K562 (cell line): ENCODE measurements around the gene CFDP1. TPM values are rescaled to one million over a fixed set of nuclear protein-coding genes. Genes with fewer than 3 reads are reported as not detected.

ENCODE experiments used
- ATAC-seq: fragments of 200-7000 bp; cut with Tn5 transposase; 3 replicates; pipeline ENCODE4 v1.9.1; 2020; ENCODE audit warnings: moderate library complexity
- BruUV-seq: library from RNA; stranded (reverse); fragments of 400-500 nt; replicated peaks from 2 replicates; lab custom pipeline; 2021; lab: Mats Ljungman, UMichigan
- CTCF ChIA-PET: fragments of 300-600 bp; formaldehyde crosslinking; extraction: SDS; loops from one replicate; lab custom pipeline; 2021; ENCODE audit warnings: low intra/inter-chr PET ratio; lab: Yijun Ruan, JAX
- POLR2A ChIA-PET: fragments of 300-600, 350-650 bp; sonication (Branson Sonifier 250); formaldehyde crosslinking; extraction: SDS; loops from one replicate; lab custom pipeline; 2021; ENCODE audit warnings: antibody characterized with exemption, inconsistent platforms; lab: Yijun Ruan, JAX
- DNase-seq, 4 experiments: peaks; one replicate each; pipeline versions ENCODE4 v3.0.0 to v3.0.0-alpha.2; 2011 to 2018; ENCODE audit warnings: low spot score in 3 of 4, mixed read lengths in 3 of 4; ENCODE audit errors: extremely low read depth in 1 of 4
- FAIRE-seq: peaks from 2 replicates; lab custom pipeline; 2011; peaks lifted over from hg19 to GRCh38; lab: Jason Lieb, UNC
- H2AFZ ChIP-seq: 2 replicates; pipeline ENCODE4 v1.6.0; 2011; ENCODE audit warnings: low read depth, low read length, control low read depth, inconsistent platforms
- H3K27ac ChIP-seq: fragments of 200-600 bp; 3 replicates; pipeline ENCODE4 v1.8.0; 2011; ENCODE audit warnings: low read depth, mild to moderate bottlenecking, control low read depth, inconsistent platforms, low read length, moderate library complexity, mixed read lengths; ENCODE audit errors: extremely low read depth
- H3K27me3 ChIP-seq, 2 experiments: fragments of 300-600 bp in 1 of 2; 2 replicates in 1 of 2; 3 replicates in 1 of 2; pipeline versions ENCODE4 v1.6.0 to v1.8.0; 2011; ENCODE audit warnings: inconsistent platforms in 2 of 2, low read length in 2 of 2, mild to moderate bottlenecking in 1 of 2, mixed read lengths in 1 of 2, moderate library complexity in 1 of 2; ENCODE audit not compliant: control insufficient read depth in 2 of 2, insufficient read depth in 2 of 2
- H3K36me3 ChIP-seq: fragments of 300-600 bp; 3 replicates; pipeline ENCODE4 v1.8.0; 2011; ENCODE audit warnings: mild to moderate bottlenecking, low read length, inconsistent platforms; ENCODE audit not compliant: control insufficient read depth, insufficient read depth
- H3K4me1 ChIP-seq, 2 experiments: fragments of 200-600 bp in 1 of 2; replicated peaks in 1 of 2; 2 replicates in 1 of 2; 3 replicates in 1 of 2; pipeline versions ENCODE4 v1.5.1 to v1.8.0; 2011; ENCODE audit warnings: inconsistent platforms in 2 of 2, low read length in 2 of 2, mild to moderate bottlenecking in 1 of 2, mixed read lengths in 1 of 2, moderate library complexity in 1 of 2; ENCODE audit not compliant: control insufficient read depth in 2 of 2, insufficient read depth in 2 of 2
- H3K4me2 ChIP-seq: 2 replicates; pipeline ENCODE4 v1.6.1; 2011; ENCODE audit warnings: low read length, control low read depth, inconsistent platforms, mixed read lengths; ENCODE audit not compliant: insufficient read depth
- H3K4me3 ChIP-seq: fragments of 200-600 bp; sonication (generic), shearing (Covaris generic); 2 replicates; pipeline ENCODE4 v1.5.1; 2016; ENCODE audit warnings: control low read depth, inconsistent platforms
- H3K79me2 ChIP-seq: fragments of 200-600 bp; 3 replicates; pipeline ENCODE4 v1.8.0; 2011; ENCODE audit warnings: low read length, inconsistent platforms; ENCODE audit not compliant: control insufficient read depth, insufficient read depth
- H3K9ac ChIP-seq, 2 experiments: 2 replicates each; pipeline versions ENCODE4 v1.6.0 to v1.6.1; 2011; ENCODE audit warnings: low read depth in 2 of 2, low read length in 2 of 2, control low read depth in 1 of 2, inconsistent platforms in 1 of 2, mild to moderate bottlenecking in 1 of 2, mixed read lengths in 1 of 2; ENCODE audit not compliant: insufficient read depth in 1 of 2
- H3K9me1 ChIP-seq: one replicate; pipeline ENCODE4 v1.6.0; 2011; ENCODE audit warnings: inconsistent platforms, mild to moderate bottlenecking, low read length, moderate library complexity; ENCODE audit not compliant: control insufficient read depth, insufficient read depth
- H3K9me3 ChIP-seq: replicated peaks from 2 replicates; pipeline ENCODE4 v1.5.1; 2011; ENCODE audit warnings: low read depth, low read length, inconsistent platforms; ENCODE audit not compliant: control insufficient read depth, insufficient read depth
- H4K20me1 ChIP-seq: replicated peaks from 2 replicates; pipeline ENCODE4 v1.6.1; 2011; ENCODE audit warnings: low read length, inconsistent platforms, mixed read lengths; ENCODE audit not compliant: control insufficient read depth, insufficient read depth
- EWSR1 ChIP-seq: fragments of 450-650 bp; IDR thresholded peaks from 2 replicates; pipeline ENCODE4 v1.6.1; 2018; ENCODE audit warnings: borderline replicate concordance, mild to moderate bottlenecking, low read depth, moderate library complexity; ENCODE audit not compliant: partially characterized antibody
- KDM1A ChIP-seq, 2 experiments: fragments of 450-650 bp; IDR thresholded peaks; 2 replicates each; pipeline ENCODE4 v1.6.1; 2016; ENCODE audit warnings: mild to moderate bottlenecking in 2 of 2
- LCOR ChIP-seq: sonication (generic); formaldehyde crosslinking; IDR thresholded peaks from 2 replicates; pipeline ENCODE4 v1.8.0; 2022; ENCODE audit warnings: mild to moderate bottlenecking, missing genetic modification reagents
- RBFOX2 ChIP-seq: fragments of 200-400 bp; formaldehyde crosslinking; IDR thresholded peaks from 2 replicates; pipeline ENCODE4 v1.6.1; 2017; ENCODE audit warnings: low read depth, mild to moderate bottlenecking, low read length, moderate library complexity
- SMAD4 ChIP-seq: fragments of 250-450 bp; sonication (Bioruptor Pico); conservative IDR thresholded peaks from 2 replicates; pipeline ENCODE4 v1.8.0; 2021; ENCODE audit warnings: inconsistent platforms, mild to moderate bottlenecking, moderate library complexity
- ZFP36 ChIP-seq: fragments of 150-350 bp; IDR thresholded peaks from 2 replicates; pipeline ENCODE4 v1.6.1; 2018; ENCODE audit warnings: low read length, low read depth; ENCODE audit not compliant: partially characterized antibody
- WGBS: fragments of 100-300 bp; shearing (Covaris generic); methylation state at CpG from one replicate; pipeline ENCODE4 v1.1.6; 2016; ENCODE audit warnings: low coverage, mixed read lengths; ENCODE audit not compliant: insufficient coverage; ENCODE audit errors: missing lambda C conversion rate; 5-methylcytosine and 5-hydroxymethylcytosine counted together
- in situ Hi-C: fragments of 300-500 bp; cut with MboI; formaldehyde crosslinking; loops from 4 replicates; pipeline ENCODE4 v1.15.0; 2018; ENCODE audit warnings: inconsistent platforms, mixed read lengths
- intact Hi-C: fragments of 100-400 bp; cut with micrococcal nuclease; formaldehyde crosslinking; loops from 2 replicates; pipeline ENCODE4 v1.14.2; 2022
- polyA plus RNA-seq, 8 experiments: library from polyadenylated mRNA; depleted of rRNA in 4 of 8; stranded (reverse) in 5 of 8; unstranded in 3 of 8; fragments of >200 nt; fragmentation: Nextera tagmentation in 2 of 8; fragmentation: Illumina TruSeq in 1 of 8; extraction: Ambion mirVana in 2 of 8; extraction: Trizol in 1 of 8; gene quantifications; 2 replicates each; pipeline versions ENCODE4 v1.2.1 to v1.2.3, GENCODE V29; 2011 to 2014; ENCODE audit warnings: inconsistent platforms in 1 of 8, missing spikeins in 1 of 8
- total RNA-seq, 7 experiments: library from RNA; depleted of rRNA in 6 of 7; stranded (reverse); fragments of >200 nt in 6 of 7; fragmentation: Illumina TruSeq in 2 of 7; extraction: Trizol in 2 of 7; gene quantifications; 2 replicates each; pipeline versions ENCODE4 v1.2.1 to v1.2.3, GENCODE V29; 2011 to 2021; ENCODE audit warnings: low replicate concordance in 1 of 7

CFDP1 gene
- total and polyA plus RNA-seq, 9 of the 15 experiments (the other 6 are each of a cell fraction or from before 2014, with no cell fraction given) = 31.5 to 78.4 (median 61.7) TPM

- TF ChIP-seq ZFP36 (peak; percentile 34), LCOR (CRISPR knock-in tag) (no peak)
- 74% methylated on average over 5 of the region's 5 CpGs for WGBS
- intact Hi-C loops = no loop called here
- FAIRE-seq (no peak), ATAC-seq (no peak), DNase-seq (no peak)
- H3K79me2 ChIP-seq = peaks cover 34% of the 10 kb centered on the region
- no peak overlapping the region for H2AFZ ChIP-seq
- H3K4me2 ChIP-seq = no peak overlapping the region
- no TSS peak for BruUV-seq
- ChIA-PET CTCF (no interaction called here), POLR2A (interaction anchor here (0.7 to 1.0 kb wide), 2 partner anchors 25 to 113 kb away, joined by 3 to 5 read pairs; no protein-coding TSS in a partner anchor)
- no peak overlapping the region for H3K4me3 ChIP-seq
- H3K9ac ChIP-seq = no peak overlapping the region
- H3K4me1 ChIP-seq = peaks cover 17 to 81% of the 10 kb centered on the region in 2 experiments; a peak in 4 of 5 replicates
- H4K20me1 ChIP-seq = peaks cover 37% of the 10 kb centered on the region
- no peaks in the 10 kb centered on the region for H3K9me1 ChIP-seq
- H3K36me3 ChIP-seq = no peaks in the 10 kb centered on the region
- in situ Hi-C loops = no loop called here
- H3K27ac ChIP-seq = no peak overlapping the region
- no peaks in the 10 kb centered on the region for H3K27me3 ChIP-seq
- H3K9me3 ChIP-seq = no peaks in the 10 kb centered on the region
Measured at GRCh38 chr16:75249441-75249840, 183.9 kb downstream of the CFDP1 start.

GRCh38 chr16:75248536-75249380 lies 184.5 kb downstream of the CFDP1 start:
- Histone ChIP-seq H3K4me1 (peaks cover 17 to 87% of the 10 kb centered on the region in 2 experiments; a peak in 4 of 5 replicates), H3K36me3 (no peaks in the 10 kb centered on the region), H4K20me1 (peaks cover 44% of the 10 kb centered on the region), H3K9me1 (no peaks in the 10 kb centered on the region), H3K4me3 (no peak overlapping the region), H3K27me3 (no peaks in the 10 kb centered on the region), H3K27ac (no peak overlapping the region)
- intact Hi-C loops = no loop called here
- no TSS peak for BruUV-seq
- POLR2A ChIA-PET = no interaction called here
- FAIRE-seq (no peak), ATAC-seq (no peak)
- in situ Hi-C loops = no loop called here
- TF ChIP-seq EWSR1 = no peak
- no peak for TF ChIP-seq KDM1A (IDR thresholded peaks at IDR 0.05)
- TF ChIP-seq RBFOX2 = 0 out of 2 replicates have a peak, but pooled peaks have one; percentile 13
- TF ChIP-seq SMAD4 = no peak
- TF ChIP-seq, all 486 proteins: peak for 1
- H3K4me2 ChIP-seq = no peak overlapping the region
- WGBS = 85% methylated on average over 16 of the region's 17 CpGs
- DNase-seq = no peak
- peaks cover 34% of the 10 kb centered on the region for H3K79me2 ChIP-seq
- CTCF ChIA-PET = no interaction called here
- no peak overlapping the region for H2AFZ ChIP-seq
- H3K9me3 ChIP-seq = no peaks in the 10 kb centered on the region
- peak overlapping the region in 1 of 2 experiments; percentile 11; a peak in 1 of 4 replicates for H3K9ac ChIP-seq
